ENCODE results near the gene SASH3. TPM values are rescaled to one million over a fixed set of nuclear protein-coding genes. Genes with fewer than 3 reads are reported as not detected.
A peak's percentile ranks its signal among the peaks of the same experiment; 100 is the strongest.

Gene SASH3
- total RNA-seq, 2 experiments from 2014 or later: 229 to 245 TPM

DNA sequence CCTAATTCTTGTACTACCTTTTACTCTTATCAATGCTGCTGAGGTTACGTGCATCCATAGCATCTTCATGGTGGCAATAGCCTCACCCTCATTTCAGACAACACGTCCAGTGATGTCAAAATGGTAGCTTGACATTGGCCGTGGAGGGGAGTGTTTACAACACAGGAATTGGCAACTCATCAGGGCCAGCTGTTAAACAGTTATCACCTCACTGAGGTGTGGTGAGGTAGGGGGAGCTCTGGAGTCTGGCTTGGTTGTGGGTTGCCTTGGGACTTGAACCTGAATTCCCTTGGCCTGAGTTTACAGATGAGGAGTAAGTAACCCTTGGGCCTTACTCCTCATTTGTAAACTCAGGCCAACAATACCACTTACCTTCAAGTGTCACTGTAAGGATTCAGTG is 10.4 kb downstream of the SASH3 start:
- peaks cover 76% of the 10 kb centered on the region for H3K36me3 Mint-ChIP-seq (ENCODE audit: low read depth)
- peak overlapping the region; percentile 35 for H3K27ac Mint-ChIP-seq
- no peak for DNase-seq
- H3K9me3 Mint-ChIP-seq: no peaks in the 10 kb centered on the region
- H3K4me3 Mint-ChIP-seq: no peak overlapping the region
- H3K4me1 Mint-ChIP-seq: peaks cover 40% of the 10 kb centered on the region
- POLR2A ChIA-PET: interaction anchor here (0.7 to 20.1 kb wide), 4 partner anchors 4 to 44 kb away, joined by 4 to 229 read pairs (median 116); partner anchors contain the start of gene SASH3
- CTCF ChIA-PET: interaction anchor here (0.5 kb wide), 1 partner anchor 52 kb away, joined by 5 read pairs; no protein-coding TSS in a partner anchor
- H3K27me3 Mint-ChIP-seq: no peaks in the 10 kb centered on the region

DNA sequence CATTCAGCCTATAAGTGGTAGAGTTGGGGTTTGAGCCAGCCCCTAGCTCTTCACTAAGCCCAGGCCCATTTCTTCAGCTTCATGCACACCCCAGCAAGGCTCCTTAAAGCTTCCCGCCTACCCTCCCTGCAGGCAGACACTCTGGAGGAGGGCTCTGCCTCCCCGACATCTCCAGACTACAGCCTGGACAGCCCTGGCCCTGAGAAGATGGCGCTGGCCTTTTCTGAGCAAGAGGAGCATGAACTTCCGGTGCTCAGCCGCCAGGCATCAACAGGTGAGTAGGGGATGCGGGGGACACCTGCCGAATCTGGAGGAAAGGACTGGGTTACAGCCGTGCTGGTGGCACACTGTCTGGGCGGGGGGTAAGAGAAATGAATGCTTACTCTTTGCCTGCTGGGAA is 11.1 kb downstream of the SASH3 start:
- Mint-ChIP-seq H3K27ac (no peak overlapping the region), H3K9me3 (no peaks in the 10 kb centered on the region), H3K4me3 (no peak overlapping the region), H3K27me3 (no peaks in the 10 kb centered on the region), H3K36me3 (ENCODE audit: low read depth) (peaks cover 76% of the 10 kb centered on the region), H3K4me1 (peaks cover 37% of the 10 kb centered on the region)
- CTCF ChIA-PET: no interaction called here
- DNase-seq: no peak
- POLR2A ChIA-PET: interaction anchor here (1.2 to 20.1 kb wide), 5 partner anchors 3 to 34 kb away, joined by 3 to 229 read pairs (median 11); partner anchors contain the start of gene SASH3

GRCh38 chrX:129791336-129791735 is 11.6 kb downstream of the SASH3 start:
- Mint-ChIP-seq H3K27me3 (no peaks in the 10 kb centered on the region), H3K4me1 (peaks cover 35% of the 10 kb centered on the region), H3K36me3 (ENCODE audit: low read depth) (peaks cover 74% of the 10 kb centered on the region), H3K9me3 (no peaks in the 10 kb centered on the region), H3K27ac (no peak overlapping the region), H3K4me3 (no peak overlapping the region)
- no peak for DNase-seq
- POLR2A ChIA-PET: interaction anchor here (1.2 to 20.1 kb wide), 5 partner anchors 2 to 35 kb away, joined by 3 to 229 read pairs (median 11); partner anchors contain the start of gene SASH3
- CTCF ChIA-PET: no interaction called here

DNA sequence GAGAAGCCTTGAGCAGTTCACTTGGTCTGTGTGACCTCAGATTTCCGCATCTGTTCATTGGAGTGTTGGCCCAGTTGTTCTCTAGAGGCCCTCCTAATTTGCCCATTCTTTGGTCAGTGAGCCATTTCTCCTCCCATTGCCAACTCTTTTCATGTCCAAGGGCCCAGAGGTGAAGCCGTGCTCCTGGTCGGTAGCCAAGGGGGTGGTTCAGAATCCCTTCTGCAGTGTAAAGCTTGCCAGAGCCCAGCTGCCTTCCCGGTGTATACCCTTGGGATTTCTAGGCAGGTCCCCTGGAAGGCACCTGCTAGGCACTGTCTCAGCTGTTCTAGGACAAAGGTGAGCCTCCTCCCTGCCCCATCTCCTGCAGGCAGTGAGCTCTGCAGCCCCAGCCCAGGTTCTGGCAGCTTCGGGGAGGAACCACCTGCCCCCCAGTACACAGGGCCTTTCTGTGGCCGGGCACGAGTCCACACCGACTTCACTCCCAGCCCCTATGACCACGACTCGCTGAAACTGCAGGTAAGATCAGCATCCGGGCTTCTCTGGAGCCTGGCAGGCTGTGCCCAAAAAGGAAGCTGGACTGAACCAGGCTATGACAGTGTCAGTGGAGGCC is 12.3 kb downstream of the SASH3 start:
- ChIA-PET POLR2A (interaction anchor here (0.7 to 13.8 kb wide), 5 partner anchors 11 to 113 kb away, joined by 3 to 229 read pairs (median 3); partner anchors contain the start of gene SASH3), CTCF (interaction anchor here (1.2 kb wide), 1 partner anchor 31 kb away, joined by 3 read pairs; no protein-coding TSS in a partner anchor)
- H3K9me3 Mint-ChIP-seq: no peaks in the 10 kb centered on the region
- no peaks in the 10 kb centered on the region for H3K27me3 Mint-ChIP-seq
- H3K27ac Mint-ChIP-seq: no peak overlapping the region
- H3K4me1 Mint-ChIP-seq: peaks cover 30% of the 10 kb centered on the region
- peaks cover 71% of the 10 kb centered on the region for H3K36me3 Mint-ChIP-seq (ENCODE audit: low read depth)
- no peak for DNase-seq
- no peak overlapping the region for H3K4me3 Mint-ChIP-seq

DNA sequence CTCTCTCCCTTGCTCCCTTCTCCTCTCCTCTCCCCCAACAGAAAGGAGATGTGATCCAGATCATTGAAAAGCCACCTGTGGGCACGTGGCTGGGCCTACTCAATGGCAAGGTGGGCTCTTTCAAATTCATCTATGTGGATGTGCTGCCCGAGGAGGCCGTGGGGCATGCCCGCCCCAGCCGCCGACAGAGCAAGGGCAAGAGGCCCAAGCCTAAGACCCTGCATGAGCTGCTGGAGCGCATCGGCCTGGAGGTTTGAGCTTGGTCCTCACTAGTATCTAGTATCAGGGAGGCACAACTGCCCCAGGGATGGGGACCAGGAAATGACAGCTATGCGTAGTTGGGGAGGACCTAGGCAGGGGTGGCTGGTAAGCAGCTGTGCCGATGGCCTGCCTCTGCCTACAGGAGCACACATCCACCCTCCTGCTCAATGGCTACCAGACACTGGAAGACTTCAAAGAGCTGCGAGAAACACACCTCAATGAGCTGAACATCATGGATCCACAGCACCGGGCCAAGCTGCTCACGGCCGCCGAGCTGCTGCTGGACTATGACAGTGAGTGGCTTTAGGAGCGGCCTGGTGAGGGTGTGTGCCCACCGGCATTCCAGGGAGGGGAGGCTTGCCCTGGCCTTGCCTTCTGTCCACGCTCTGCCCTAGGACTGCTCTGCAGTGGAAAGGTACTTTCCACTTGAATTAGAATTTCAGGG is 13.0 kb downstream of the SASH3 start:
- Mint-ChIP-seq H3K9me3 (no peaks in the 10 kb centered on the region), H3K27me3 (no peaks in the 10 kb centered on the region), H3K27ac (no peak overlapping the region), H3K4me3 (no peak overlapping the region), H3K36me3 (ENCODE audit: low read depth) (peaks cover 68% of the 10 kb centered on the region), H3K4me1 (peaks cover 29% of the 10 kb centered on the region)
- POLR2A ChIA-PET: interaction anchor here (0.7 to 13.8 kb wide), 5 partner anchors 12 to 188 kb away, joined by 3 to 229 read pairs (median 3); partner anchors contain the start of gene SASH3
- CTCF ChIA-PET: interaction anchor here (1.2 to 1.3 kb wide), 2 partner anchors 30 to 66 kb away, joined by 3 read pairs; no protein-coding TSS in a partner anchor
- no peak for DNase-seq

DNA sequence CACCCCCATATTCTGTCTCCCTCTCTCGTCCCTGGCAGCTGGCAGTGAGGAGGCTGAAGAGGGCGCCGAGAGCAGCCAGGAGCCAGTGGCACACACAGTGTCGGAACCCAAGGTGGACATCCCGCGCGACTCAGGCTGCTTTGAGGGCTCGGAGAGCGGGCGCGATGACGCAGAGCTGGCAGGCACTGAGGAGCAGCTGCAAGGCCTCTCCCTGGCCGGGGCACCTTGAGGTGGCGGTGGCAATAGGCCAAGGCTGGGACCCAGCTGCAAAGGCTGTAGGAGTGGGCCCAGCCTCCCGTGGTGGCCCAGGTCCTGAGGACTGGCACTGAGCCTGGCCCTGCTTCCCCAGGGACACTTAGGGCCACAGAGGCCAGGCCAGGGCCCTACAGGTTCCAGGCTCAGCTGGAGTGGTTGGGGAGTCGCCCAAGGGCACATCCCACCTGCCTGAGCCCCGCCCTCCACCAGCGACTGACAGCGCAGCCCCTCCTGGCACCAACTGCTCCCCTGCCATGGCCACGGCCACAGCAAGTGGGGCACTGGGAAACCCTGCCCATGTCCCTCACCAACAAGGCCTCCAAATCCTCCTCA is 13.9 kb downstream of the SASH3 start:
- Mint-ChIP-seq H3K4me3 (no peak overlapping the region), H3K27me3 (no peaks in the 10 kb centered on the region), H3K36me3 (ENCODE audit: low read depth) (peaks cover 71% of the 10 kb centered on the region), H3K9me3 (no peaks in the 10 kb centered on the region), H3K4me1 (peaks cover 34% of the 10 kb centered on the region), H3K27ac (no peak overlapping the region)
- POLR2A ChIA-PET: interaction anchor here (1.1 to 13.8 kb wide), 4 partner anchors 13 to 189 kb away, joined by 3 to 229 read pairs (median 8); partner anchors contain the start of gene SASH3
- DNase-seq: no peak
- CTCF ChIA-PET: interaction anchor here (1.3 kb wide), 1 partner anchor 67 kb away, joined by 3 read pairs; no protein-coding TSS in a partner anchor

DNA sequence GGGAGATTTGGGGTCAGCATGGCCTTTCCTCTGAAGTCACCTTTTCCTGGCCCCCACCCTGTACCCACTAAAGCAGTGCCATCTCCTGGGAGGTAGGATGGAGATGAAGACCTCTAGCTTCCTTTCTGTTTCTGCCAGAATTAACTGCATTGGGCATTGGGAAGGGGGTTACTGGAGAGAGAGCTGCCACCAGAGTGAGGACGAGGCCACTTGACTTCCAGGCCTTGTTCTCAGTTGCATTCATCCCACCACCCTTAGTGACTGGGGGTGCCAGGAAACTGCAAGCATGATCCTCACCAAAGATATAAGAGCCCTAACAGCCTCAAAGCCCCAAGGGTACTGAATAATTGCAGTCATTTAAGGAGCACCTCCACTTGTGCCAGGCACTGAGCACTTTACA is 15.8 kb downstream of the SASH3 start:
- H3K4me3 Mint-ChIP-seq: no peak overlapping the region
- POLR2A ChIA-PET: interaction anchor here (0.9 to 13.8 kb wide), 7 partner anchors 11 to 192 kb away, joined by 3 to 229 read pairs (median 3); partner anchors contain the start of gene SASH3
- no peaks in the 10 kb centered on the region for H3K9me3 Mint-ChIP-seq
- peaks cover 70% of the 10 kb centered on the region for H3K36me3 Mint-ChIP-seq (ENCODE audit: low read depth)
- CTCF ChIA-PET: interaction anchor here (1.3 kb wide), 2 partner anchors 12 to 19 kb away, joined by 3 to 4 read pairs; no protein-coding TSS in a partner anchor
- DNase-seq: no peak
- H3K27me3 Mint-ChIP-seq: no peaks in the 10 kb centered on the region
- H3K4me1 Mint-ChIP-seq: peaks cover 37% of the 10 kb centered on the region
- H3K27ac Mint-ChIP-seq: peak overlapping the region; percentile 0

GRCh38 chrX:129797251-129797906 is 17.6 kb downstream of the SASH3 start:
- Mint-ChIP-seq H3K9me3 (no peaks in the 10 kb centered on the region), H3K27me3 (no peaks in the 10 kb centered on the region), H3K36me3 (ENCODE audit: low read depth) (peaks cover 55% of the 10 kb centered on the region), H3K4me3 (no peak overlapping the region), H3K4me1 (peaks cover 35% of the 10 kb centered on the region), H3K27ac (peak overlapping the region; percentile 35)
- POLR2A ChIA-PET: interaction anchor here (0.8 to 13.8 kb wide), 10 partner anchors 12 to 290 kb away, joined by 3 to 229 read pairs (median 5); partner anchors contain the start of genes SASH3 and UTP14A
- DNase-seq: no peak
- CTCF ChIA-PET: interaction anchor here (2.8 kb wide), 1 partner anchor 26 kb away, joined by 12 read pairs; no protein-coding TSS in a partner anchor

GRCh38 chrX:129798456-129798855 is 18.7 kb downstream of the SASH3 start:
- POLR2A ChIA-PET: interaction anchor here (1.1 to 13.8 kb wide), 10 partner anchors 11 to 110 kb away, joined by 3 to 229 read pairs (median 6); partner anchors contain the start of genes SASH3 and UTP14A
- peak overlapping the region; percentile 66 for H3K27ac Mint-ChIP-seq
- CTCF ChIA-PET: interaction anchor here (0.9 to 2.8 kb wide), 3 partner anchors 17 to 230 kb away, joined by 3 to 12 read pairs (median 3); no protein-coding TSS in a partner anchor
- peaks cover 45% of the 10 kb centered on the region for H3K36me3 Mint-ChIP-seq (ENCODE audit: low read depth)
- no peaks in the 10 kb centered on the region for H3K9me3 Mint-ChIP-seq
- peaks cover 34% of the 10 kb centered on the region for H3K4me1 Mint-ChIP-seq
- no peak for DNase-seq
- H3K4me3 Mint-ChIP-seq: no peak overlapping the region
- no peaks in the 10 kb centered on the region for H3K27me3 Mint-ChIP-seq

DNA sequence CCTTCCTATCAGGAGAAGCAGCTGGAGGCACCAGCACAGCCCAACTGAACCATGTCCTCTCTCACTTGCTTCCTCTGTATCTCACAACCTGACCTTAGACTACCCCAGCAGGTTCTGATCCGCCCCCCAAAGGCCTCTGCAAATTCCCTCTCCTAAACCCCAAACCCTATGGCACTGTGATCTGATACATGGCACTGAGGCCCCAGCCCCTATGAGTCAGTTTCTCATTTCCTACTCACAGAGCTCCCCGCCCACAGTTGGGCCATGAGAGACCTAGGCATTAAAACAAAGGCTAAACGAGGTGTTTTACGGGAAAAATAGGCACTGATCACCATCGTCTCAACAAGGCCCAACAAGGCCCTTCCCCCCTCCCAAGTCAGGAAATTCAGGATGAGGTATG is 19.1 kb downstream of the SASH3 start:
- ChIA-PET POLR2A (interaction anchor here (1.2 to 13.8 kb wide), 8 partner anchors 11 to 111 kb away, joined by 3 to 229 read pairs (median 6); partner anchors contain the start of genes SASH3 and UTP14A), CTCF (interaction anchor here (0.9 to 2.8 kb wide), 3 partner anchors 18 to 229 kb away, joined by 3 to 12 read pairs (median 3); no protein-coding TSS in a partner anchor)
- H3K9me3 Mint-ChIP-seq: no peaks in the 10 kb centered on the region
- peaks cover 48% of the 10 kb centered on the region for H3K36me3 Mint-ChIP-seq (ENCODE audit: low read depth)
- H3K27ac Mint-ChIP-seq: peak overlapping the region; percentile 66
- no peak for DNase-seq
- H3K27me3 Mint-ChIP-seq: no peaks in the 10 kb centered on the region
- H3K4me3 Mint-ChIP-seq: no peak overlapping the region
- H3K4me1 Mint-ChIP-seq: peaks cover 34% of the 10 kb centered on the region

- CTCF ChIA-PET: interaction anchor here (1.2 kb wide), 1 partner anchor 17 kb away, joined by 3 read pairs; no protein-coding TSS in a partner anchor
- Mint-ChIP-seq H3K9me3 (no peaks in the 10 kb centered on the region), H3K4me1 (peaks cover 27% of the 10 kb centered on the region), H3K27ac (no peak overlapping the region), H3K27me3 (no peaks in the 10 kb centered on the region), H3K36me3 (ENCODE audit: low read depth) (peaks cover 36% of the 10 kb centered on the region), H3K4me3 (no peak overlapping the region)
- DNase-seq: no peak
- POLR2A ChIA-PET: interaction anchor here (3.8 to 13.8 kb wide), 2 partner anchors 9 to 19 kb away, joined by 16 to 229 read pairs; partner anchors contain the start of gene SASH3
These were observed 20.4 kb downstream of the SASH3 start for GRCh38 chrX:129800186-129800585.

DNA sequence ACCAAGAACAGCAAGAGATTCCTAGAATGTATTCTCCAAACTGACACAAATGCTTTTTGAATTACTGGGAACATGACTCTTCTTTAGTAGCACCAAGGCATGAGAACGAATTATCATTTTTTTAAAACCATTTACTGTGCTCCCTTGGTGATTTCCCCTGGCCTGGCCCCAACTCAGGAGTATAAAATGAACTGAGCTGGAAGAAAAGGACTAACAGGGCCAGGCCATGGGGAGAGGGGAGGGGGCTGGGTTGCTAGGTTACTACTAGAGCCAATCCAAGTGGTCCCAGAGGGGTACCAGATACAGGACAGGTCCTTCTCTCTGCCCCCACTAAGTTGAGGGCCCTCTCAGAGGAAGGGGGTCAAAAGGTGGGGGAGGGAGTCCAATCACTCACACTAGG is 23.1 kb downstream of the SASH3 start:
- H3K9me3 Mint-ChIP-seq: no peaks in the 10 kb centered on the region
- POLR2A ChIA-PET: no interaction called here

More for the DNA sequence above, 23.1 kb downstream of the SASH3 start:
- DNase-seq: no peak
- Mint-ChIP-seq H3K4me3 (no peak overlapping the region), H3K27me3 (no peaks in the 10 kb centered on the region), H3K4me1 (peaks cover 15% of the 10 kb centered on the region), H3K27ac (no peak overlapping the region), H3K36me3 (ENCODE audit: low read depth) (peaks cover 20% of the 10 kb centered on the region)
- CTCF ChIA-PET: no interaction called here
